ENCODE measurements around the gene TCF25.

- no peak for TF ChIP-seq EP300 (IDR thresholded peaks at IDR 0.05)
- TF ChIP-seq CTCF (IDR thresholded peaks at IDR 0.05) = no peak
- TF ChIP-seq POLR2AphosphoS5 (IDR thresholded peaks at IDR 0.05) = no peak
- TF ChIP-seq POLR2A (IDR thresholded peaks at IDR 0.05) = no peak
These were observed 71.4 kb downstream of the TCF25 start for GRCh38 chr16:89944773-89945172.
